CD4-positive, alpha-beta T cell treated with Interleukin-21 for 1 hour (primary cell): ENCODE results near the gene ITGA1.

ENCODE experiments used
- DNase-seq: peaks from one replicate; pipeline ENCODE4 v3.0.0-alpha.2; 2020

ITGA1 gene

GRCh38 chr5:52875827-52876226 lies 88.1 kb downstream of the ITGA1 start:
- no peak for DNase-seq

GRCh38 chr5:52876456-52876855 lies 88.7 kb downstream of the ITGA1 start:
- no peak for DNase-seq

- no peak for DNase-seq
Observed at GRCh38 chr5:52878656-52879055, 90.9 kb downstream of the ITGA1 start.

GRCh38 chr5:52880541-52880940 lies 92.8 kb downstream of the ITGA1 start:
- no peak for DNase-seq

- no peak for DNase-seq
Observed at GRCh38 chr5:52881468-52881867, 93.8 kb downstream of the ITGA1 start.

- DNase-seq, result no peak
Observed at GRCh38 chr5:52883110-52883509, 95.4 kb downstream of the ITGA1 start.

- no peak for DNase-seq
Observed at GRCh38 chr5:52884453-52884852, 96.7 kb downstream of the ITGA1 start.

- DNase-seq, result no peak
Observed at GRCh38 chr5:52885614-52886013, 97.9 kb downstream of the ITGA1 start.

- no peak for DNase-seq
Observed at GRCh38 chr5:52886206-52886605, 98.5 kb downstream of the ITGA1 start.

GRCh38 chr5:52887066-52887465 lies 99.3 kb downstream of the ITGA1 start:
- DNase-seq, result no peak

GRCh38 chr5:52888363-52888762 lies 100.6 kb downstream of the ITGA1 start:
- no peak for DNase-seq

GRCh38 chr5:52892242-52892878 lies 104.6 kb downstream of the ITGA1 start:
- DNase-seq, result no peak

GRCh38 chr5:52893105-52893504 lies 105.4 kb downstream of the ITGA1 start:
- DNase-seq, result no peak

- DNase-seq, result no peak
Observed at GRCh38 chr5:52893863-52894262, 106.1 kb downstream of the ITGA1 start.

- DNase-seq, result no peak
Observed at GRCh38 chr5:52894451-52894850, 106.7 kb downstream of the ITGA1 start.

GRCh38 chr5:52895075-52895474 lies 107.4 kb downstream of the ITGA1 start:
- no peak for DNase-seq

GRCh38 chr5:52895572-52896413 lies 108.1 kb downstream of the ITGA1 start:
- no peak for DNase-seq

- DNase-seq, result no peak
Observed at GRCh38 chr5:52896534-52897237, 109.0 kb downstream of the ITGA1 start.

GRCh38 chr5:52897238-52897614 lies 109.5 kb downstream of the ITGA1 start:
- no peak for DNase-seq

GRCh38 chr5:52898961-52899680 lies 111.4 kb downstream of the ITGA1 start:
- DNase-seq, result no peak

- no peak for DNase-seq
Observed at GRCh38 chr5:52903142-52903541, 115.4 kb downstream of the ITGA1 start.

GRCh38 chr5:52906343-52906742 lies 118.6 kb downstream of the ITGA1 start:
- no peak for DNase-seq

GRCh38 chr5:52906845-52907244 lies 119.1 kb downstream of the ITGA1 start:
- no peak for DNase-seq
